ENCODE measurements around the gene SLC10A1.

SLC10A1 gene

GRCh38 chr14:69807192-69807591 lies 10.2 kb upstream of the SLC10A1 start:
- no peak for DNase-seq

DNA sequence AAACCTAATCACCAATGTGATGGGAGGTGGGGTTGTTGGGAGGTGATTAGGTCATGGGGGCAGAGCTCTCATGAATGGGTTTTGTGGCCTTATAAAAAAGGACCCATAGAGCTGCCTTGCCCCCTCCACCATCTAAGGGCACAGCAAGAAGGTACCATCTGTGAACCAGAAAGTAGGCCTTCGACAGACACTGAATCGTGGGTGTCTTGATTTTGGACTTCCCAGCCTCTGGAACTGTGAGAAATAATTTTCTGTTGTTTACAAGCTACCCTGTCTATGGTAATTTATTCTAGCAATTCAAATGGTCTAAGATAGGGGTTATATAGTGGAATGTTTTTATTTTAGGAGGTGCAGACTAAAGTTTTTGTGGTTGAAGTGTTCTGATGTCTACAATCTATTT lies 7.9 kb upstream of the SLC10A1 start:
- no peak for DNase-seq

DNA sequence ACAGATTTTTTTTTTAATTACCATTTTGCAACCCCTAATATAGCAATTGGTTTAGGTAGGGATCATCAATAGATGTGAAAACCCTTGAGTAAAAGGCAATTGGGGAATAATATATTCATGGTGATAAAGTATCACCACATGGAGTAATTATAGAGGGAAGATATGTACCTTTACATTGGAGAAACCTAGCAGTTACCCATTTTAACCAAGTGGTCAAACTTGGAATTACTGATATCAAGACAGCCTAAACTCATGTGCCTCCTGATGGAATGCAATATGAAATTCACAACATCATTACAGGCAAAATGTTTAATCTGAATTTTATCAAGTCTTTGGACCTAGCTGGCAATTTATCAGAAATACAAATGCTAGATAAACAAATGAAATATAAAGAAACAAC lies 6.7 kb upstream of the SLC10A1 start:
- DNase-seq = no peak

DNA sequence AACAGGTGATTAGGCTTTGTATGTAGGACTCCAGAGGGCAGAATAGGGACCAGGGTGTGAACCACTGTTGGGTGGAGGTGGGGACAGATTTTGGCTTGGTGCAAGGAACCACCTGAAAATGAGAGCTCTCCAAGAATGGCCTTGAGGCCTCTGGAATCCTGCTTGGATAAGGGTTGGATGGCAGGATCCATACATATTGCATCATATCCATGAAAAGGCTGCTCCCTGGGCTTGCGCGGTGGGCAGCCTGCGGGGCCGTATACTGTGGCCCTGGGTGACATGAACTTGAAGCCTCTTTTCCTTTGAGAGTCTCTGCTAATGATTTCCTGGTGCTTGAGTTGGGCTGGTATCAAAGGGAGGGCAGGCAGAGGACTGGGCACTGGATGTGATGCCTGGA lies 1.3 kb upstream of the SLC10A1 start:
- no peak for DNase-seq

GRCh38 chr14:69797573-69798338 lies 715 bp upstream of the SLC10A1 start:
- DNase-seq = no peak

GRCh38 chr14:69795691-69796090 lies 1.4 kb downstream of the SLC10A1 start:
- DNase-seq = no peak

DNA sequence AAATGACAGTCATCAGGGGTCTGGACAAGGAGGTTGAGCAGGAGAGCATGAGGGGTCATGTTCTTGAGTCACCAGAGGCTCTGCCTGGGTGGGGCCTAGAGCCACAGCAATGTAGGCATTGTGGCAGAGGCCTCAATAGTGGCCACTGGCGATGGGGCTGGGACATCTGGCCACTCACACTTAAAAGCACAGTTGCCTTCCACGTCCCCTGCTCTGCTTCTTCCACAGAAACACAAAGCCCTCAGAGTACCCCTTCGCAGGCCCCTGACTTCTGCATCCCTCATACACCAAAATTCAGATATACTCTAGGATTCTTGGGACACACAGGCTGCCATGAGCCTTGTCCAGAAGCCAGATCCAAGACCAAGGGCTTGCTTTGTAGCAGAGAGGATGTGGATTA lies 2.2 kb downstream of the SLC10A1 start:
- no peak for DNase-seq

- DNase-seq = no peak
Observed at GRCh38 chr14:69792887-69793421, 4.1 kb downstream of the SLC10A1 start.

- DNase-seq = no peak
Observed at GRCh38 chr14:69789118-69789640, 7.9 kb downstream of the SLC10A1 start.

DNA sequence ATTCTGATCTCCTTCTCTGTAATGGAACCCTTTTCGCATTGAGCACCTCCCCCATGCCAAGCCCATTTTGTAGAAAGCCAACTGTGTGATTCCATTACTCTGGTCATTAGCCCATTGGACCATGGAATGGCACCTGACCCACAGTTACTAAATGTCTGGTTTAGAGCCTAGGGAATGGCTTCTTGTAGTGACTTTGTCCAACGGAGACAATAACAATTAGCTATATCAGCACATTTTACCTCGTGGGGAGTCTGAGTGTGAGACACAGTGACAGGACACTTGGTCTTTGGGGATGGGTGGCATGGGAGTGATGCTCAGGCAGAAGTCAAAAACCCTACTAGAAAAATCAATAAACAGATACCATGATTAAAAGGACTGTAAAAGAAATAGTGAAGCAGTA lies 10.4 kb downstream of the SLC10A1 start:
- no peak for DNase-seq

GRCh38 chr14:69784942-69785341 lies 12.1 kb downstream of the SLC10A1 start:
- no peak for DNase-seq

DNA sequence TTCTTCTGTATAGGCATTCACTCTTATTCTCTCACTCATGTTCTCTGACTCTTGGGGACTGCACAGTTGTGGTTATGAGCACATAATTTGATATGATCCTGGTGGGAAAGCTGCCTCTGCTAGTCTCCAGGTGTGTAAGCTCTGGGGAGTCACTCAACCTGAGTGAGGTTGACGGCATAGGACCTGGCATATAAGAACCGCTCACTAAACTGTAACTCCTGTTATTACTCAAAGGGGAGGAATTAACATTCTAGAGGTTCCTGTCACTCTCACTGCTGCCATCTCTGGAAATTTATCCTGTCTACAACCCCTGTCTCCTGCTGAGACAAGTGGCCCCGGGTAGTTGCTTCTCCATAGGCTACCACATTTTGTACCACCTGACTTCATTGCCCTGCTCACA lies 16.1 kb downstream of the SLC10A1 start:
- no peak for DNase-seq

DNA sequence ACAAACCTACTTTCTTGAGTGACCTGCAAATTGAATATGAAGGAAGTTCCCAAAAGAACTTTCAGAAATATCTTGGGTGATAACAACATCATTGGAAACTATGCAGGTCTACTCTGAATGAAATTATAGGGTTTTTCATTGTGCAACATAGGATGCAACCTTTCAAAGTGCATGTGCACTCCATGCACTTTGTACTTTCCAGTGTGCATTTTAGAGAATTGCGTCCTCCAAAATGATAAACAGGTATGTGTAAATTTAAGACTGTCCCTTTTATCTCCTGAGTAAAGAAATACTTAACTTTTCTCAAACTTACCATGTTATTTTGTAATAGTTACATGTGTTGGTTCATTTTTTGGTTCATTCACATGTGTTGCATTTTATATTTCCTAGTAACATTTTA lies 16.9 kb downstream of the SLC10A1 start:
- DNase-seq = no peak

GRCh38 chr14:69779088-69779487 lies 18.0 kb downstream of the SLC10A1 start:
- DNase-seq = no peak

DNA sequence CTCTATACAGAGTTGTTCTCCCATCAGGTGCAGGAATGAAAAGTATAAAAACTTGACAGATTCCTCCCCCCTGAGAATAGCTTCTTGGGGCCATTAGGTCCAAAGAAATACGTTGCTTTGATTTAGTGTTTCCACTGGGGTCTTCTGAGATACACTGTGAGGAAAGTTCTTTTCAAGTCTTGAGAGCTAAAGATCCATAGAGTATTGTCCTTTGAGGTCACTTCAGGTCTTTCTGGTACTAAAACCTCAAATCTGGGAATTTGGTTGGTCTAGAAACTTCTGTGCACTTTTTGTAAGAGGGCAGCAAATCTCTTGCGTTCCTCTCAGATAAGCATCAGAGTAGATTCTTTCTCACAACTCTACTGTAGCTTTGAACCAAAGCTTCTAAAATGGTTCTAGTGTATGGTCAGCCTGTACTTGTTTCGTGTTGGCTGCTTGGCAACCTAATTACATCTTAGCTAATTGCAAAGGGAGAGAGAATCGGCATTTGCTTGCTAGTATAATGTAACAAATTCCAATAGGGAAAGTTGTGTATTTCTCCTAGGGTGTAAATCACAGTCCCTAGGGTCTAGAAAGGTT lies 20.1 kb downstream of the SLC10A1 start:
- DNase-seq = no peak

DNA sequence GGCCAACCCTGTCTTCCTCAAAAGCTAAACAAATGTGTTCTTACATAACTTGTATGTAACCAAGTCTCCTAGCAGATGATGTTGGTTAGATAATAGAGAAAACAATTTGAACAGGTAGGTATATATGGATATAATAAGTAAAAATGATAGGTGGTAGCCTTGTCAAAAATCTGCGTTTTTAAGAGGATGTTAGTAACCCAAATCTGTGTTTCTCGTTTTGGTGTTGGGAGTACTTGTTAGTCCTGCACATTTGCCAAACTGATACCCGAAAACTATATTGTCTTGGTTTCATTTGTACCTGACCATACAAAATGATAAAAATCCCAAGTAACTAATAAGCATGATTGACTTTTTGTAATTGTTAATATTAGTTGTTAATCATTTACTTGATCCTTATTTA lies 22.0 kb downstream of the SLC10A1 start:
- no peak for DNase-seq

DNA sequence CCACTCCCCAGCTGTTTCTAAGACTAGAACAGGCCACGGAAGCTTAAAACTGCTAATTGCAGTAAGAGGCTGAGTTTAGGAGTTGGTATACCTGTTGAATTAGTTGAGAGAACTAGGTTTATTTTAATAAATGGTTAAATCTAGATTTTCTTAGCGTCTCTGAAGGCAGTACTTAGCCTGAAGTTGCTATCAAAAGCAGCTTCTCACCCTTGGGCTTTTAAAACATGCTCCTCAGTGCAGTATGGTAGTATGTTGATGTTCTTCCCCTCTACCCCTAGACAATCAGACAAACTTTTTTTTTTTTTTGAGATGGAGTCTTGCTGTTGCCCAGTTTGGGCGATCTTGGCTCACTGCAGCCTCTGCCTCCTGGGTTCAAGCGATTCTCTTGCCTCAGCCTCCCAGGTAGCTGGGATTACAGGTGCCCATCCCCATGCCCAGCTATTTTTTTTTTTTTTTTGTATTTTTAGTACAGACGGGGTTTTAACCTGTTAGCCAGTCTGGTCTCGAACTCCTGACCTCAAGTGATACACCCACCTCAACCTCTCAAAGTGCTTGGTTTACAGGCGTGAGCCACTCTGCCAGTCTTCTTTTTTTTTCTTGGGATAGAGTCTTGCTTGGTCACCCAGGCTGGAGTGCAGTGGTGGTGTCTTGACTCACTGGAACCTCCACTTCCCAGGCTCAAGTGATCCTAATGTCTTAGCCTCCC lies 23.3 kb downstream of the SLC10A1 start:
- DNase-seq = no peak

GRCh38 chr14:69772082-69773017 lies 24.7 kb downstream of the SLC10A1 start:
- DNase-seq = no peak

DNA sequence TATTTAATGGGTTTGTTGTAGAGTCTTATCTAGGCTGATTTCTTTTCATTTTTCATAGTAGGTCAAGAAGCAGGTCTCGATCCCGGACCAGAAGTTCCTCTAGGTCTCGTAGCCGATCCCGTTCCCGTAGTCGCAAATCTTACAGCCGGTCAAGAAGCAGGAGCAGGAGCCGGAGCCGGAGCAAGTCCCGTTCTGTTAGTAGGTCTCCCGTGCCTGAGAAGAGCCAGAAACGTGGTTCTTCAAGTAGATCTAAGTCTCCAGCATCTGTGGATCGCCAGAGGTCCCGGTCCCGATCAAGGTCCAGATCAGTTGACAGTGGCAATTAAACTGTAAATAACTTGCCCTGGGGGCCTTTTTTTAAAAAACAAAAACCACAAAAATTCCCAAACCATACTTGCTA lies 25.9 kb downstream of the SLC10A1 start:
- DNase-seq = no peak

- no peak for DNase-seq
Observed at GRCh38 chr14:69770559-69770958, 26.5 kb downstream of the SLC10A1 start.

DNA sequence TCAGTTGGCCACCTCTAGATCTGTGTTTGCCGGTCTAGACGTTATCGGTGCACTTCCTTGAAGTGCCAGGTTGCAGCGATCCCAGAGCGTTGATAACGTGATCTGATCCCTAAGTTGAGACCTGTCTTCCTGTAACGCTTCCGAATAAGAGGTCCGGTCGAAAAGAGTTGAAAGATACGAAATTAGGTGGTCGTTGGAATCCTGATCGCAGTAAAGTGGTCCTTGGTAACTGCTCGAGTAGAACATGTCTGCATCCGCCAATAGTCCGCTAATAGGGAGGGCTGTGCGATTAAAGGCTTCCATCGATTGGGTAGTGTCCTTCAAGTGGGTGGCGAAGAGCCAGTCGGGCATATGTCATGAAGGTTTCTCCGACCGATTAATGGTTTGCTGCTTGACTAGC lies 27.4 kb downstream of the SLC10A1 start:
- no peak for DNase-seq

- DNase-seq = no peak
Observed at GRCh38 chr14:69768873-69769272, 28.2 kb downstream of the SLC10A1 start.
